Prostate gland (tissue), 2 donors: ENCODE results near the gene SND1.

Experiments used
- POLR2A ChIP-seq: fragments of 450-650 bp; IDR thresholded peaks from one replicate; pipeline ENCODE4 v1.6.1; 2016; ENCODE audit warnings: antibody characterized with exemption, mild to moderate bottlenecking
- POLR2AphosphoS5 ChIP-seq: sonication (generic); formaldehyde crosslinking; IDR thresholded peaks from one replicate; pipeline ENCODE4 v1.6.1; 2017; ENCODE audit warnings: antibody characterized with exemption
- TF ChIP-seq, protein P1 (sequence below), 4 experiments: fragments of 200-600 bp in 2 of 4; fragments of 450-650 bp in 2 of 4; sonication (generic) in 2 of 4; IDR thresholded peaks; 1 replicate in 3 of 4; 2 replicates in 1 of 4; pipeline ENCODE4 v1.5.1; 2016 to 2019; ENCODE audit warnings: antibody characterized with exemption in 4 of 4, mild to moderate bottlenecking in 2 of 4, moderate library complexity in 2 of 4

DNA sequence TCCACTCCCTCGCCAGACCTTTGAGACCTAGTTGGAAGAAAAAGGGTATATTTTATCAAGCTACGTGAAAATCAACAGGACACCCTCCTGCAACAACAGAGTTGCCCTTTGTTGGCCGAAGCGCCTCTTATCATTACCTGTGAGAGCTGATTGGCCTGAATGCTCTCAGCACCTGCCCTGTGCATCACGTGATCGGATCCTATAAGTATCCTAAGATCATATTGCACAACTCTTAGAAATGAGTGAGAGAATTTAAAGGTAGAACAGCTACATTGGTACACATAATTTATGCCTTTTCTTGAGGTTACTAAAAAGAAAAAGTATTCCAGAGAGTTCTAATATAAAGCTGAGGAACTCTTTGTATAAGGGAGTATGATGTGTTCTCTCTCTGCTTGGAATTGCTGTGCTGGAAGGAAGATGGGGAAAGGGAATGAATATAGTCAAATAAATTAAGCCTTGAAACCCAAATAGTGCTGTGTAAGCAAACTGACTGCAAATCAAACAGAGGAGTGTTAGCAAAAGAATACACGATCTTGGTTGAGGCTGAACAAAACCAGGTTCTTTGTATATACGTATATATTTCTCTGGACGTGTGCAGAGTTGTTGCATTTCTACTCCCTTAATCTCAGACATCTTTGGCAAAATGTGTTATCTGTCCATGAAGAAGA is 309.9 kb downstream of the SND1 start:
- TF ChIP-seq, protein P1, sequence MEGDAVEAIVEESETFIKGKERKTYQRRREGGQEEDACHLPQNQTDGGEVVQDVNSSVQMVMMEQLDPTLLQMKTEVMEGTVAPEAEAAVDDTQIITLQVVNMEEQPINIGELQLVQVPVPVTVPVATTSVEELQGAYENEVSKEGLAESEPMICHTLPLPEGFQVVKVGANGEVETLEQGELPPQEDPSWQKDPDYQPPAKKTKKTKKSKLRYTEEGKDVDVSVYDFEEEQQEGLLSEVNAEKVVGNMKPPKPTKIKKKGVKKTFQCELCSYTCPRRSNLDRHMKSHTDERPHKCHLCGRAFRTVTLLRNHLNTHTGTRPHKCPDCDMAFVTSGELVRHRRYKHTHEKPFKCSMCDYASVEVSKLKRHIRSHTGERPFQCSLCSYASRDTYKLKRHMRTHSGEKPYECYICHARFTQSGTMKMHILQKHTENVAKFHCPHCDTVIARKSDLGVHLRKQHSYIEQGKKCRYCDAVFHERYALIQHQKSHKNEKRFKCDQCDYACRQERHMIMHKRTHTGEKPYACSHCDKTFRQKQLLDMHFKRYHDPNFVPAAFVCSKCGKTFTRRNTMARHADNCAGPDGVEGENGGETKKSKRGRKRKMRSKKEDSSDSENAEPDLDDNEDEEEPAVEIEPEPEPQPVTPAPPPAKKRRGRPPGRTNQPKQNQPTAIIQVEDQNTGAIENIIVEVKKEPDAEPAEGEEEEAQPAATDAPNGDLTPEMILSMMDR (IDR thresholded peaks at IDR 0.05): no peak
- no peak for TF ChIP-seq POLR2A
- no peak for TF ChIP-seq POLR2AphosphoS5
